Nephron progenitor cell (in vitro differentiated cells): ENCODE results near the gene PRICKLE2.

Source experiments
- DNase-seq: peaks from one replicate; pipeline ENCODE4 v3.0.0; 2021
- H3K27ac Mint-ChIP-seq: 2 replicates; pipeline ENCODE4 v1.8.0; 2021; ENCODE audit warnings: mild to moderate bottlenecking, moderate library complexity, mixed read lengths
- H3K27me3 Mint-ChIP-seq: 2 replicates; pipeline ENCODE4 v1.8.0; 2021; ENCODE audit warnings: mild to moderate bottlenecking, low read depth, mixed read lengths; ENCODE audit not compliant: poor library complexity
- H3K36me3 Mint-ChIP-seq: 2 replicates; pipeline ENCODE4 v1.8.0; 2021; ENCODE audit warnings: low read depth, mixed read lengths
- H3K4me1 Mint-ChIP-seq: 2 replicates; pipeline ENCODE4 v1.8.0; 2021; ENCODE audit warnings: mixed read lengths
- H3K4me3 Mint-ChIP-seq: 2 replicates; pipeline ENCODE4 v1.8.0; 2021; ENCODE audit warnings: mild to moderate bottlenecking, moderate library complexity, mixed read lengths
- H3K9me3 Mint-ChIP-seq: 2 replicates; pipeline ENCODE4 v1.8.0; 2021; ENCODE audit warnings: mild to moderate bottlenecking, moderate library complexity, mixed read lengths
- CTCF ChIP-seq: fragments of 200-600 bp; sonication (generic); IDR thresholded peaks from 2 replicates; pipeline ENCODE4 v1.5.0; 2021; ENCODE audit warnings: antibody characterized with exemption

The PRICKLE2 gene

DNA sequence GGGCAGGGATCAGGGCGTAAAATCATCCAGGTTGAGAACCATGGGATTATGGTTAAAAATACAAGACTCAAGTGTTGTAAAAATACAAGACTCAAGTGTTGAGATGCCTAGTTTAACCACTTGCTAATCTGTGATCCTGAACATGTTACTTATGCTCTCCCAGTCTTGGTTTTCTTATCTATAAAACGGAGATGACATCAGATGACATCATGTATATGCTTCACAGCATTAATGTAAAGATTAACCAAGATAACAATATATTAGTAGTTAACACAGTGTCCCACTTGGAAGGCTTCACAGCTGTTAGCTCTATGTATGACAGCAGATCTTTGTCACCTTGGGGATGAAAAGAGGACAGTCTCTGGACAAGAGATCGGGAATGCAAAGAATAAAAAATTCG is 96.2 kb downstream of the PRICKLE2 start:
- DNase-seq = no peak
- Mint-ChIP-seq H3K9me3 (peaks cover 18% of the 10 kb centered on the region), H3K27ac (peak overlapping the region; percentile 66), H3K36me3 (peaks cover 56% of the 10 kb centered on the region), H3K4me1 (peaks cover 50% of the 10 kb centered on the region), H3K4me3 (no peak overlapping the region), H3K27me3 (no peaks in the 10 kb centered on the region)
- no peak for TF ChIP-seq CTCF

- no peak for TF ChIP-seq CTCF
- Mint-ChIP-seq H3K4me3 (no peak overlapping the region), H3K27ac (no peak overlapping the region), H3K36me3 (peaks cover 73% of the 10 kb centered on the region), H3K4me1 (peaks cover 27% of the 10 kb centered on the region), H3K27me3 (no peaks in the 10 kb centered on the region), H3K9me3 (peaks cover 24% of the 10 kb centered on the region)
- no peak for DNase-seq
Observed at GRCh38 chr3:64125561-64125960, 99.7 kb downstream of the PRICKLE2 start.

GRCh38 chr3:64123931-64124330 is 101.3 kb downstream of the PRICKLE2 start:
- Mint-ChIP-seq H3K9me3 (peaks cover 29% of the 10 kb centered on the region), H3K27me3 (no peaks in the 10 kb centered on the region), H3K4me1 (peaks cover 13% of the 10 kb centered on the region), H3K36me3 (peaks cover 72% of the 10 kb centered on the region), H3K4me3 (no peak overlapping the region), H3K27ac (no peak overlapping the region)
- no peak for TF ChIP-seq CTCF
- no peak for DNase-seq

DNA sequence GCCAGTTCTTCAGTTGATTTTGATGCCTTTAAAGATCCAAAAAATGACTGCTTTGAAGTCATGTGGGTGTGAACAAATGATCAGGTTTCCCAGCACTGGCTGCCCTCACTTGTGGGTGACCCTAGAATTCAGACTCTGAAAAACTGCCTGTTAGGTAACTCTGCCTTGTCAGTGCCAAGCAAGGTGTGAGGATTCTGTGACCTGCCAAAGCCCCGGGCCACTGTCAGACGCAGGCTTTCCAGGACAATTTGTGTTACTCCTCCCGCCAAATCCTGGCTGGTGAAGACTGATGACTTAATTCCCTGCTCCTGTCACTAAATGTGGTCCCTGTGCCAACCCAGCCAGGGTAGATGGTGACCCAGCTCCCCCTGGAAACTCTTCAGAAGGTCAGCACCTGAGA is 102.8 kb downstream of the PRICKLE2 start:
- no peak overlapping the region for H3K27ac Mint-ChIP-seq
- peaks cover 37% of the 10 kb centered on the region for H3K9me3 Mint-ChIP-seq
- no peak for DNase-seq
- peaks cover 76% of the 10 kb centered on the region for H3K36me3 Mint-ChIP-seq
- H3K4me1 Mint-ChIP-seq = peaks cover 8% of the 10 kb centered on the region
- TF ChIP-seq CTCF = no peak
- no peak overlapping the region for H3K4me3 Mint-ChIP-seq
- no peaks in the 10 kb centered on the region for H3K27me3 Mint-ChIP-seq

DNA sequence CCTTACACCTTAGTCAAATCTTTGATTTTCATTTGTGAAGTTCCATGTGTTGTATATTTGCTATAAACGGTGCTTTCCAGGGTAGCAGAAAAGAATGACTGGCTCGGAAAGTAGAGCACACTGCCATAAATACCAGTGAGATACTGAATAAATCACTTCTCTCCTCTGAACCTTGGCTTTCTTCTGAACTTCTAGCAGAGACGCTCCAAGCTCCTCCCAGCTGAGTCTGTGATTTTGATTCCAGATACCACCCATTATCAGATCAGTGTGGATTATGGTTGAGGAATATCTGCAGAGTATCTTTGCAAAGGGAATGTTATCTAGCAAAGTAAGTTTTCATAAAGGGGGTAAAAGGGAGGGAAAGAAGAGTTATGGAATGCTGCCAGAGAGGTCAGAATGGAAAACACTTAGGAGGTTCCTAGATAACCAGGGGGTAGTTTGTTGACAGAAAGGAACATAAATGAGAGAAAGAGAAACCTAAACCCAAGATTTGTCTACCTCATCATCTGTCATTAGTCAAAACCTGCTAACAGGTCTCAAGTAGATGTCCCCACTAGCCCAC is 103.4 kb downstream of the PRICKLE2 start:
- Mint-ChIP-seq H3K36me3 (peaks cover 76% of the 10 kb centered on the region), H3K4me1 (peaks cover 8% of the 10 kb centered on the region)

More for the DNA sequence above, 103.4 kb downstream of the PRICKLE2 start:
- no peaks in the 10 kb centered on the region for H3K27me3 Mint-ChIP-seq
- no peak for DNase-seq
- no peak for TF ChIP-seq CTCF
- no peak overlapping the region for H3K4me3 Mint-ChIP-seq
- H3K9me3 Mint-ChIP-seq = peaks cover 44% of the 10 kb centered on the region
- peak overlapping the region; percentile 11 for H3K27ac Mint-ChIP-seq
